GM23248 (cell line): Measurements from ENCODE around the gene NAALADL2. TPM values are rescaled to one million over a fixed set of nuclear protein-coding genes. Genes with fewer than 3 reads are reported as not detected.
A peak's percentile ranks its signal among the peaks of the same experiment; 100 is the strongest.
"Not testable (repeated sequence)": the region's sequence is repeated elsewhere in the genome, so short reads cannot be mapped to it uniquely, and the experiment has no call there.

Experiments
- DNase-seq: peaks from one replicate; pipeline ENCODE4 v3.0.0-alpha.2; 2015
- H2AFZ ChIP-seq: fragments of 200-600 bp; sonication (generic); 2 replicates; pipeline ENCODE4 v1.6.1; 2016; ENCODE audit warnings: antibody characterized with exemption
- H3F3A ChIP-seq: fragments of 200-600 bp; sonication (generic); 2 replicates; pipeline ENCODE4 v1.6.1; 2016; ENCODE audit warnings: mild to moderate bottlenecking, antibody characterized with exemption, mixed run types; ENCODE audit not compliant: insufficient read depth
- H3K27ac ChIP-seq: fragments of 200-600 bp; sonication (generic); 2 replicates; pipeline ENCODE4 v1.5.1; 2016; ENCODE audit warnings: mild to moderate bottlenecking
- H3K27me3 ChIP-seq: fragments of 200-600 bp; sonication (generic); replicated peaks from 2 replicates; pipeline ENCODE4 v1.6.1; 2016; ENCODE audit warnings: mild to moderate bottlenecking; ENCODE audit not compliant: insufficient read depth
- H3K36me3 ChIP-seq: fragments of 200-600 bp; sonication (generic); 2 replicates; pipeline ENCODE4 v1.6.1; 2016; ENCODE audit warnings: low read depth, mild to moderate bottlenecking
- H3K4me1 ChIP-seq: fragments of 200-600 bp; sonication (generic); 2 replicates; pipeline ENCODE4 v1.6.1; 2016; ENCODE audit warnings: mild to moderate bottlenecking; ENCODE audit not compliant: insufficient read depth
- H3K4me2 ChIP-seq: fragments of 200-600 bp; sonication (generic); one replicate; pipeline ENCODE4 v1.6.1; 2016; ENCODE audit warnings: mild to moderate bottlenecking; ENCODE audit not compliant: unreplicated experiment
- H3K4me3 ChIP-seq: fragments of 200-600 bp; sonication (generic); 2 replicates; pipeline ENCODE4 v1.5.1; 2016; ENCODE audit warnings: mild to moderate bottlenecking
- H3K79me2 ChIP-seq: fragments of 200-600 bp; sonication (generic); 2 replicates; pipeline ENCODE4 v1.6.1; 2016; ENCODE audit warnings: mild to moderate bottlenecking; ENCODE audit not compliant: insufficient read depth
- H3K9ac ChIP-seq: fragments of 200-600 bp; sonication (generic); 2 replicates; pipeline ENCODE4 v1.6.1; 2016; ENCODE audit warnings: mild to moderate bottlenecking
- H3K9me2 ChIP-seq: fragments of 200-600 bp; sonication (generic); 2 replicates; pipeline ENCODE4 v1.6.1; 2016; ENCODE audit warnings: mixed run types, mild to moderate bottlenecking, moderate library complexity; ENCODE audit not compliant: insufficient read depth
- H3K9me3 ChIP-seq: fragments of 200-600 bp; sonication (generic); one replicate; pipeline ENCODE4 v1.6.1; 2017; ENCODE audit warnings: low read depth
- H4K20me1 ChIP-seq: fragments of 200-600 bp; sonication (generic); 2 replicates; pipeline ENCODE4 v1.6.0; 2016; ENCODE audit not compliant: insufficient read depth
- EZH2 ChIP-seq: fragments of 200-600 bp; sonication (generic); IDR thresholded peaks from 2 replicates; pipeline ENCODE4 v1.6.1; 2018; ENCODE audit warnings: antibody characterized with exemption, mild to moderate bottlenecking; ENCODE audit not compliant: insufficient read depth, poor library complexity, severe bottlenecking
- EZH2phosphoT487 ChIP-seq: fragments of 200-600 bp; sonication (generic); IDR thresholded peaks from 2 replicates; pipeline ENCODE4 v1.6.1; 2018; ENCODE audit warnings: antibody characterized with exemption, moderate library complexity, mild to moderate bottlenecking, low read depth; ENCODE audit not compliant: insufficient read depth
- WGBS, 2 experiments: methylation state at CpG; one replicate each; pipeline ENCODE4 v1.1.6; 2015 to 2017; ENCODE audit warnings: low lambda C conversion rate in 2 of 2, low coverage in 1 of 2; ENCODE audit errors: missing lambda C conversion rate in 2 of 2; 5-methylcytosine and 5-hydroxymethylcytosine counted together
- in situ Hi-C: fragments of 300-500 bp; cut with MboI; formaldehyde crosslinking; loops from 2 replicates; pipeline ENCODE4 v1.15.0; 2020
- polyA plus RNA-seq: library from polyadenylated mRNA; unstranded; fragments of >200 nt; fragmentation: Nextera tagmentation; extraction: Ambion mirVana; gene quantifications from 2 replicates; pipeline ENCODE4 v1.2.1, GENCODE V29; 2016
- total RNA-seq: library from RNA; depleted of rRNA; stranded (reverse); fragments of >200 nt; shearing (Covaris generic); gene quantifications from 2 replicates; pipeline ENCODE4 v1.2.3, GENCODE V29; 2014

NAALADL2 gene
- total and polyA plus RNA-seq, 2 experiments from 2014 or later, result 20.5 to 81.0 TPM

GRCh38 chr3:175349168-175349567, 490.0 kb downstream of the NAALADL2 start:
- H3K36me3 ChIP-seq, result no peaks in the 10 kb centered on the region
- H3K9ac ChIP-seq, result no peak overlapping the region
- H4K20me1 ChIP-seq, result no peaks in the 10 kb centered on the region
- no peaks in the 10 kb centered on the region for H3K9me3 ChIP-seq
- no peak overlapping the region for H3K4me2 ChIP-seq
- peaks cover 17% of the 10 kb centered on the region for H3F3A ChIP-seq
- H3K4me3 ChIP-seq, result no peak overlapping the region
- no peak overlapping the region for H2AFZ ChIP-seq
- H3K9me2 ChIP-seq, result no peaks in the 10 kb centered on the region
- WGBS, 2 experiments, result 96 to 99% methylated on average over 2 of the region's 2 CpGs
- DNase-seq, result no peak
- no peaks in the 10 kb centered on the region for H3K27me3 ChIP-seq
- TF ChIP-seq EZH2phosphoT487, result no peak
- no peak for TF ChIP-seq EZH2
- peaks cover 9% of the 10 kb centered on the region for H3K4me1 ChIP-seq
- H3K27ac ChIP-seq, result no peak overlapping the region
- in situ Hi-C loops, result no loop called here
- H3K79me2 ChIP-seq, result no peaks in the 10 kb centered on the region

GRCh38 chr3:175355801-175356335, 496.7 kb downstream of the NAALADL2 start:
- no peak for DNase-seq
- H3K9me3 ChIP-seq, result no peaks in the 10 kb centered on the region
- 0 out of 2 replicates have a peak, but pooled peaks cover 8% of the 10 kb centered on the region for H3F3A ChIP-seq
- no peak for TF ChIP-seq EZH2phosphoT487
- no peak for TF ChIP-seq EZH2
- 85 to 86% methylated on average over 3 of the region's 3 CpGs for WGBS, 2 experiments
- no peak overlapping the region for H2AFZ ChIP-seq
- H3K9ac ChIP-seq, result no peak overlapping the region
- no peaks in the 10 kb centered on the region for H4K20me1 ChIP-seq
- H3K27me3 ChIP-seq, result no peaks in the 10 kb centered on the region
- H3K4me3 ChIP-seq, result no peak overlapping the region
- H3K36me3 ChIP-seq, result no peaks in the 10 kb centered on the region
- 0 out of 2 replicates have a peak, but pooled peaks cover 6% of the 10 kb centered on the region for H3K4me1 ChIP-seq
- in situ Hi-C loops, result no loop called here
- no peaks in the 10 kb centered on the region for H3K79me2 ChIP-seq
- no peaks in the 10 kb centered on the region for H3K9me2 ChIP-seq
- no peak overlapping the region for H3K27ac ChIP-seq
- no peak overlapping the region for H3K4me2 ChIP-seq

- Histone ChIP-seq H4K20me1 (no peaks in the 10 kb centered on the region), H3F3A (0 out of 2 replicates have a peak, but pooled peaks cover 8% of the 10 kb centered on the region), H3K9me3 (no peaks in the 10 kb centered on the region), H3K27ac (no peak overlapping the region), H3K9me2 (no peaks in the 10 kb centered on the region), H3K36me3 (no peaks in the 10 kb centered on the region), H3K79me2 (no peaks in the 10 kb centered on the region), H3K27me3 (no peaks in the 10 kb centered on the region), H3K4me3 (no peak overlapping the region), H3K9ac (no peak overlapping the region), H3K4me1 (0 out of 2 replicates have a peak, but pooled peaks cover 6% of the 10 kb centered on the region), H3K4me2 (no peak overlapping the region), H2AFZ (no peak overlapping the region)
- in situ Hi-C loops, result no loop called here
- WGBS, 2 experiments, result 75 to 78% methylated on average over 3 of the region's 3 CpGs
- DNase-seq, result no peak
- no peak for TF ChIP-seq EZH2
- no peak for TF ChIP-seq EZH2phosphoT487
These were observed 497.8 kb downstream of the NAALADL2 start for GRCh38 chr3:175356899-175357324.

- Histone ChIP-seq H3K27me3 (no peaks in the 10 kb centered on the region), H3K36me3 (no peaks in the 10 kb centered on the region), H3K79me2 (no peaks in the 10 kb centered on the region), H3K27ac (no peak overlapping the region), H3K9ac (no peak overlapping the region), H4K20me1 (no peaks in the 10 kb centered on the region), H3K9me3 (no peaks in the 10 kb centered on the region), H2AFZ (no peak overlapping the region), H3K4me3 (no peak overlapping the region), H3K4me2 (no peak overlapping the region), H3K4me1 (0 out of 2 replicates have a peak, but pooled peaks cover 6% of the 10 kb centered on the region), H3K9me2 (no peaks in the 10 kb centered on the region), H3F3A (0 out of 2 replicates have a peak, but pooled peaks cover 8% of the 10 kb centered on the region)
- no peak for DNase-seq
- 97% methylated on average over 1 of the region's 1 CpG for WGBS, 2 experiments
- no peak for TF ChIP-seq EZH2phosphoT487
- in situ Hi-C loops, result no loop called here
These were observed 498.6 kb downstream of the NAALADL2 start for GRCh38 chr3:175357758-175358157.

- H3K9me2 ChIP-seq, result no peaks in the 10 kb centered on the region
- H3K79me2 ChIP-seq, result no peaks in the 10 kb centered on the region
- in situ Hi-C loops, result no loop called here
- H3K36me3 ChIP-seq, result no peaks in the 10 kb centered on the region
- no peaks in the 10 kb centered on the region for H4K20me1 ChIP-seq
- TF ChIP-seq EZH2phosphoT487 (no peak), EZH2 (no peak)
- no peaks in the 10 kb centered on the region for H3K27me3 ChIP-seq
- no peak overlapping the region for H3K27ac ChIP-seq
- no peaks in the 10 kb centered on the region for H3K9me3 ChIP-seq
- no peak overlapping the region for H3K4me3 ChIP-seq
- no peak for DNase-seq
- no peak overlapping the region for H2AFZ ChIP-seq
- H3K4me2 ChIP-seq, result no peak overlapping the region
- H3F3A ChIP-seq, result 0 out of 2 replicates have a peak, but pooled peaks cover 8% of the 10 kb centered on the region
- H3K9ac ChIP-seq, result no peak overlapping the region
- H3K4me1 ChIP-seq, result 0 out of 2 replicates have a peak, but pooled peaks cover 6% of the 10 kb centered on the region
These were observed 499.8 kb downstream of the NAALADL2 start for GRCh38 chr3:175358935-175359334.

- peak overlapping the region; percentile 77 for H3K4me2 ChIP-seq
- peak; percentile 53 for DNase-seq
- H2AFZ ChIP-seq, result peak overlapping the region; percentile 81
- H3K9ac ChIP-seq, result peak overlapping the region; percentile 18
- H3K36me3 ChIP-seq, in situ Hi-C loops, H3F3A ChIP-seq, H4K20me1 ChIP-seq, H3K9me3 ChIP-seq, H3K27me3 ChIP-seq, H3K9me2 ChIP-seq, H3K79me2 ChIP-seq: not testable (repeated sequence)
- peak overlapping the region; percentile 35; the same call in 1 of the 2 replicates for H3K4me3 ChIP-seq
- peak overlapping the region; percentile 35 for H3K27ac ChIP-seq
- 29 to 33% methylated on average over 3 of the region's 3 CpGs for WGBS, 2 experiments
- H3K4me1 ChIP-seq, result peaks cover 15% of the 10 kb centered on the region
These were observed 511.3 kb downstream of the NAALADL2 start for GRCh38 chr3:175370426-175370825.

GRCh38 chr3:175371187-175371586, 512.1 kb downstream of the NAALADL2 start:
- H2AFZ ChIP-seq, H3K4me2 ChIP-seq, H3K9me2 ChIP-seq, H3K27me3 ChIP-seq, H4K20me1 ChIP-seq, H3K36me3 ChIP-seq, DNase-seq, in situ Hi-C loops, H3K79me2 ChIP-seq, H3K9ac ChIP-seq, H3K9me3 ChIP-seq, H3K4me3 ChIP-seq, H3K27ac ChIP-seq, H3F3A ChIP-seq: not testable (repeated sequence)
- 95 to 96% methylated on average over 18 of the region's 18 CpGs for WGBS, 2 experiments
- H3K4me1 ChIP-seq, result peaks cover 15% of the 10 kb centered on the region
